Testis (tissue), 2 donors: Measurements from ENCODE around the gene MYO15A.

ENCODE experiments used
- CTCF ChIP-seq, 3 experiments: fragments of 450-650 bp in 2 of 3; fragments of 200-600 bp in 1 of 3; sonication (generic) in 1 of 3; IDR thresholded peaks; one replicate each; pipeline ENCODE4 v1.5.1; 2016 to 2019; ENCODE audit warnings: antibody characterized with exemption in 3 of 3, mild to moderate bottlenecking in 2 of 3, moderate library complexity in 1 of 3
- POLR2A ChIP-seq: fragments of 450-650 bp; IDR thresholded peaks from one replicate; pipeline ENCODE4 v1.6.1; 2017; ENCODE audit warnings: antibody characterized with exemption, mild to moderate bottlenecking, moderate library complexity

GRCh38 chr17:18206962-18207361, 98.4 kb downstream of the MYO15A start:
- TF ChIP-seq CTCF (IDR thresholded peaks at IDR 0.05) (no peak), POLR2A (no peak)
